Fibroblast of lung (primary cell): ENCODE measurements around the gene KCNH2. TPM values are rescaled to one million over a fixed set of nuclear protein-coding genes. Genes with fewer than 3 reads are reported as not detected.

ENCODE experiments used
- DNase-seq, 2 donors: peaks; one replicate each; pipeline versions ENCODE4 v3.0.0 to v3.0.0-alpha.2; 2010; ENCODE audit warnings: low read depth in 2 of 2
- H2AFZ ChIP-seq: 2 replicates; pipeline ENCODE4 v1.5.1; 2012; ENCODE audit warnings: low read length, control low read depth, inconsistent platforms
- H3K27ac ChIP-seq: 2 replicates; pipeline ENCODE4 v1.5.1; 2011; ENCODE audit warnings: low read length, control low read depth; ENCODE audit not compliant: insufficient read depth
- H3K27me3 ChIP-seq: 2 replicates; pipeline ENCODE4 v1.5.1; 2011; ENCODE audit warnings: mild to moderate bottlenecking, low read length; ENCODE audit not compliant: control insufficient read depth, insufficient read depth
- H3K36me3 ChIP-seq: 2 replicates; pipeline ENCODE4 v1.5.1; 2011; ENCODE audit warnings: low read length; ENCODE audit not compliant: control insufficient read depth, insufficient read depth
- H3K4me1 ChIP-seq: 2 replicates; pipeline ENCODE4 v1.5.1; 2011; ENCODE audit warnings: low read length; ENCODE audit not compliant: control insufficient read depth, insufficient read depth; ENCODE audit errors: extremely low read depth
- H3K4me2 ChIP-seq: 2 replicates; pipeline ENCODE4 v1.5.1; 2011; ENCODE audit warnings: low read length, control low read depth; ENCODE audit not compliant: insufficient read depth; ENCODE audit errors: extremely low read depth
- H3K4me3 ChIP-seq, 4 experiments: fragments of 200-600 bp in 1 of 4; sonication (generic) in 1 of 4; replicated peaks in 1 of 4; 2 replicates each; pipeline ENCODE4 v1.5.1; 2011 to 2016; ENCODE audit warnings: low read length in 4 of 4, low read depth in 3 of 4, mild to moderate bottlenecking in 3 of 4, control low read depth in 2 of 4, inconsistent platforms in 1 of 4, mixed read lengths in 1 of 4; ENCODE audit not compliant: insufficient read depth in 1 of 4; ENCODE audit errors: control extremely low read depth in 1 of 4
- H3K79me2 ChIP-seq: 2 replicates; pipeline ENCODE4 v1.5.1; 2012; ENCODE audit warnings: mild to moderate bottlenecking, low read length, inconsistent platforms; ENCODE audit not compliant: control insufficient read depth, insufficient read depth
- H3K9ac ChIP-seq: 2 replicates; pipeline ENCODE4 v1.5.1; 2011; ENCODE audit warnings: mild to moderate bottlenecking, low read length, control low read depth; ENCODE audit not compliant: insufficient read depth
- H3K9me3 ChIP-seq: 2 replicates; pipeline ENCODE4 v1.5.1; 2012; ENCODE audit warnings: low read depth, low read length; ENCODE audit not compliant: control insufficient read depth, insufficient read depth
- H4K20me1 ChIP-seq: 2 replicates; pipeline ENCODE4 v1.5.1; 2011; ENCODE audit warnings: low read length; ENCODE audit not compliant: control insufficient read depth, insufficient read depth; ENCODE audit errors: extremely low read depth
- EZH2 ChIP-seq: IDR thresholded peaks from 2 replicates; pipeline ENCODE4 v1.5.1; 2012; ENCODE audit warnings: low read length, control low read depth, mild to moderate bottlenecking; ENCODE audit errors: missing control alignments
- polyA plus RNA-seq, 2 donors: library from polyadenylated mRNA; depleted of rRNA in 1 of 2; stranded (reverse) in 1 of 2; unstranded in 1 of 2; fragments of >200 nt; gene quantifications; 2 replicates each; pipeline ENCODE4 v1.2.1, GENCODE V29; 2011 to 2012; ENCODE audit warnings: missing spikeins in 1 of 2
- total RNA-seq: library from RNA; depleted of rRNA; stranded (reverse); fragments of >200 nt; gene quantifications from 2 replicates; pipeline ENCODE4 v1.2.1, GENCODE V29; 2014
- TF ChIP-seq, protein P1 (sequence below), 2 donors: IDR thresholded peaks in 1 of 2; conservative IDR thresholded peaks in 1 of 2; 1 replicate in 1 of 2; 2 replicates in 1 of 2; pipeline ENCODE4 v1.5.1; 2011 to 2012; ENCODE audit warnings: low read length in 2 of 2, control low read depth in 1 of 2, inconsistent platforms in 1 of 2, low read depth in 1 of 2, mild to moderate bottlenecking in 1 of 2

Gene KCNH2
- total and polyA plus RNA-seq, 2 donors (not counting 1 experiment from before 2014, with no cell fraction given): 0.15 to 6.1 TPM

GRCh38 chr7:150981644-150982043, 3.5 kb upstream of the KCNH2 start:
- H3K4me3 ChIP-seq: no peak overlapping the region
- no peak overlapping the region for H2AFZ ChIP-seq
- H3K27me3 ChIP-seq: peaks cover 34% of the 10 kb centered on the region
- H3K36me3 ChIP-seq: no peaks in the 10 kb centered on the region
- no peak overlapping the region for H3K9ac ChIP-seq
- H3K4me1 ChIP-seq: no peaks in the 10 kb centered on the region
- DNase-seq: no peak
- TF ChIP-seq, protein P1, sequence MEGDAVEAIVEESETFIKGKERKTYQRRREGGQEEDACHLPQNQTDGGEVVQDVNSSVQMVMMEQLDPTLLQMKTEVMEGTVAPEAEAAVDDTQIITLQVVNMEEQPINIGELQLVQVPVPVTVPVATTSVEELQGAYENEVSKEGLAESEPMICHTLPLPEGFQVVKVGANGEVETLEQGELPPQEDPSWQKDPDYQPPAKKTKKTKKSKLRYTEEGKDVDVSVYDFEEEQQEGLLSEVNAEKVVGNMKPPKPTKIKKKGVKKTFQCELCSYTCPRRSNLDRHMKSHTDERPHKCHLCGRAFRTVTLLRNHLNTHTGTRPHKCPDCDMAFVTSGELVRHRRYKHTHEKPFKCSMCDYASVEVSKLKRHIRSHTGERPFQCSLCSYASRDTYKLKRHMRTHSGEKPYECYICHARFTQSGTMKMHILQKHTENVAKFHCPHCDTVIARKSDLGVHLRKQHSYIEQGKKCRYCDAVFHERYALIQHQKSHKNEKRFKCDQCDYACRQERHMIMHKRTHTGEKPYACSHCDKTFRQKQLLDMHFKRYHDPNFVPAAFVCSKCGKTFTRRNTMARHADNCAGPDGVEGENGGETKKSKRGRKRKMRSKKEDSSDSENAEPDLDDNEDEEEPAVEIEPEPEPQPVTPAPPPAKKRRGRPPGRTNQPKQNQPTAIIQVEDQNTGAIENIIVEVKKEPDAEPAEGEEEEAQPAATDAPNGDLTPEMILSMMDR (conservative IDR thresholded peaks at IDR 0.05 in 1 of 2, IDR thresholded peaks at IDR 0.05 in 1 of 2; ENCODE audit: low read depth in 1 of 2, low read length in 2 of 2): no peak
- no peak for TF ChIP-seq EZH2
- no peak overlapping the region for H3K4me2 ChIP-seq
- no peaks in the 10 kb centered on the region for H4K20me1 ChIP-seq
- H3K9me3 ChIP-seq: no peaks in the 10 kb centered on the region
- H3K27ac ChIP-seq: no peak overlapping the region
- no peaks in the 10 kb centered on the region for H3K79me2 ChIP-seq

- H4K20me1 ChIP-seq: no peaks in the 10 kb centered on the region
- no peaks in the 10 kb centered on the region for H3K36me3 ChIP-seq
- no peak overlapping the region for H3K4me2 ChIP-seq
- peaks cover 41% of the 10 kb centered on the region for H3K27me3 ChIP-seq
- no peak overlapping the region for H3K4me3 ChIP-seq
- H3K27ac ChIP-seq: no peak overlapping the region
- H3K4me1 ChIP-seq: no peaks in the 10 kb centered on the region
- H2AFZ ChIP-seq: no peak overlapping the region
- H3K9ac ChIP-seq: no peak overlapping the region
- no peak for DNase-seq
- H3K9me3 ChIP-seq: no peaks in the 10 kb centered on the region
- H3K79me2 ChIP-seq: no peaks in the 10 kb centered on the region
- TF ChIP-seq EZH2: no peak
- TF ChIP-seq, protein P1 (conservative IDR thresholded peaks at IDR 0.05 in 1 of 2, IDR thresholded peaks at IDR 0.05 in 1 of 2; ENCODE audit: low read depth in 1 of 2, low read length in 2 of 2): no peak
Measured at GRCh38 chr7:150980663-150981062, 2.5 kb upstream of the KCNH2 start.

GRCh38 chr7:150979713-150980390, 1.7 kb upstream of the KCNH2 start:
- Histone ChIP-seq H3K4me3 (no peak overlapping the region), H4K20me1 (no peaks in the 10 kb centered on the region), H3K4me1 (no peaks in the 10 kb centered on the region), H2AFZ (no peak overlapping the region), H3K79me2 (no peaks in the 10 kb centered on the region), H3K27me3 (peaks cover 47% of the 10 kb centered on the region), H3K27ac (no peak overlapping the region), H3K9me3 (no peaks in the 10 kb centered on the region), H3K9ac (no peak overlapping the region), H3K36me3 (no peaks in the 10 kb centered on the region), H3K4me2 (no peak overlapping the region)
- TF ChIP-seq, protein P1 (conservative IDR thresholded peaks at IDR 0.05 in 1 of 2, IDR thresholded peaks at IDR 0.05 in 1 of 2; ENCODE audit: low read depth in 1 of 2, low read length in 2 of 2): no peak
- no peak for TF ChIP-seq EZH2
- DNase-seq: no peak
